Lung (tissue), 12 donors: ENCODE results near the gene VPS37D. TPM values are rescaled to one million over a fixed set of nuclear protein-coding genes. Genes with fewer than 3 reads are reported as not detected.

Source experiments
- ATAC-seq: fragments of 200-7000 bp; cut with Tn5 transposase; one replicate; pipeline ENCODE4 v1.9.1; 2020; ENCODE audit warnings: moderate number of reproducible peaks; ENCODE audit not compliant: insufficient read depth, low FRiP score
- DNase-seq, 3 donors: peaks; one replicate each; pipeline ENCODE4 v3.0.0-alpha.2; 2013 to 2017
- H3K27ac ChIP-seq, 2 donors: one replicate each; pipeline ENCODE4 v1.5.1; 2013; ENCODE audit warnings: mild to moderate bottlenecking in 2 of 2, moderate library complexity in 2 of 2, control low read depth in 1 of 2, inconsistent platforms in 1 of 2, low read depth in 1 of 2, low read length in 1 of 2
- H3K27me3 ChIP-seq, 3 donors: one replicate each; pipeline ENCODE4 v1.5.1; 2013; ENCODE audit warnings: low read length in 2 of 3; ENCODE audit not compliant: control insufficient read depth in 3 of 3, insufficient read depth in 3 of 3
- H3K36me3 ChIP-seq, 4 donors: one replicate each; pipeline ENCODE4 v1.5.1; 2013; ENCODE audit warnings: low read length in 4 of 4, mild to moderate bottlenecking in 1 of 4, moderate library complexity in 1 of 4; ENCODE audit not compliant: control insufficient read depth in 4 of 4, insufficient read depth in 4 of 4
- H3K4me1 ChIP-seq, 5 donors: one replicate each; pipeline ENCODE4 v1.5.1; 2013; ENCODE audit warnings: low read length in 5 of 5, mild to moderate bottlenecking in 2 of 5, moderate library complexity in 1 of 5; ENCODE audit not compliant: control insufficient read depth in 5 of 5, insufficient read depth in 5 of 5
- H3K4me3 ChIP-seq: one replicate; pipeline ENCODE4 v1.5.1; 2013; ENCODE audit warnings: mild to moderate bottlenecking, control low read depth, moderate library complexity
- H3K9ac ChIP-seq, 2 donors: one replicate each; pipeline ENCODE4 v1.5.1; 2013; ENCODE audit warnings: low read length in 2 of 2, control low read depth in 1 of 2; ENCODE audit not compliant: insufficient read depth in 1 of 2
- H3K9me3 ChIP-seq, 4 donors: one replicate each; pipeline ENCODE4 v1.5.1; 2013; ENCODE audit warnings: low read length in 3 of 4, mild to moderate bottlenecking in 1 of 4, moderate library complexity in 1 of 4; ENCODE audit not compliant: control insufficient read depth in 4 of 4, insufficient read depth in 3 of 4
- CTCF ChIP-seq: IDR thresholded peaks from 2 replicates; pipeline ENCODE4 v1.5.1; 2012; ENCODE audit warnings: mild to moderate bottlenecking; ENCODE audit errors: control extremely low read depth, extremely low read depth
- WGBS, 2 donors: extraction: QIAGEN DNeasy Blood & Tissue Kit; methylation state at CpG; one replicate each; pipeline ENCODE4 v1.1.7; 2013; 5-methylcytosine and 5-hydroxymethylcytosine counted together
- polyA plus RNA-seq, 2 donors: library from polyadenylated mRNA; stranded (reverse); fragments of 200-250 nt; gene quantifications; one replicate each; pipeline ENCODE4 v1.2.1, GENCODE V29; 2013
- total RNA-seq, 2 donors: library from RNA; depleted of rRNA in 1 of 2; stranded (reverse); fragments of >200 nt in 1 of 2; gene quantifications; one replicate each; pipeline ENCODE4 v1.2.1, GENCODE V29; 2014 to 2021
- donor health status: control.
- donor health status: control.
- donor health status: Bipolar disorder and iron deficiency.
- donor health status: healthy.
- donor health status: DM: yes; HTN: yes; CAD: no.

The VPS37D gene
- total and polyA plus RNA-seq, 4 donors, result 0.66 to 5.5 (median 1.3) TPM

DNA sequence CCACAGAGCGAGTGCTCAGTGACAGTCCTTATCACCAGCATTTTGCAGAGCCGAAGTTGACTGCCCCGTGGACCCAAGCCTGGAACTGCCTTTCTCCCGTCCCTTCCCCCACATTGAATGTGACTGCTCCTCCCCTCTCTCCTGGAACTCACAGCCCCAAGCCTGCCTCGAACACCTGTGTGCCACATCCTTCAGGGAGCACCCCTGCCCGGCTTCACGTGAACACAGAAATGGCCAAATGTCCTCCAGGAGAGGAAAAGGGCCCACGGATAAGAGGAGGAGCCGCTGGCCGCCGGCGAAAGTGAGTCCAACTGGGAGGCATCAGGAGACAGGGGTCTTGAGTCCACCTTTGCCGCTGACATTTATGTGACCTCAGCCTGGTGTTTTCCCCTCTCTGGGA is 35.6 kb downstream of the VPS37D start:
- H3K27ac ChIP-seq, result no peak overlapping the region
- no peaks in the 10 kb centered on the region for H3K27me3 ChIP-seq
- DNase-seq (no peak), ATAC-seq (no peak)
- H3K9me3 ChIP-seq, result no peaks in the 10 kb centered on the region
- WGBS, 2 donors, result 60 to 76% methylated on average over 13 of the region's 13 CpGs
- H3K9ac ChIP-seq, result peak overlapping the region in 1 of 2 donors; percentile 1
- H3K4me3 ChIP-seq, result no peak overlapping the region
- TF ChIP-seq CTCF, result no peak
- H3K4me1 ChIP-seq, result peaks cover 0 to 11% (median 0%) of the 10 kb centered on the region in 5 donors
- peaks cover 0 to 20% (median 3%) of the 10 kb centered on the region in 4 donors for H3K36me3 ChIP-seq

DNA sequence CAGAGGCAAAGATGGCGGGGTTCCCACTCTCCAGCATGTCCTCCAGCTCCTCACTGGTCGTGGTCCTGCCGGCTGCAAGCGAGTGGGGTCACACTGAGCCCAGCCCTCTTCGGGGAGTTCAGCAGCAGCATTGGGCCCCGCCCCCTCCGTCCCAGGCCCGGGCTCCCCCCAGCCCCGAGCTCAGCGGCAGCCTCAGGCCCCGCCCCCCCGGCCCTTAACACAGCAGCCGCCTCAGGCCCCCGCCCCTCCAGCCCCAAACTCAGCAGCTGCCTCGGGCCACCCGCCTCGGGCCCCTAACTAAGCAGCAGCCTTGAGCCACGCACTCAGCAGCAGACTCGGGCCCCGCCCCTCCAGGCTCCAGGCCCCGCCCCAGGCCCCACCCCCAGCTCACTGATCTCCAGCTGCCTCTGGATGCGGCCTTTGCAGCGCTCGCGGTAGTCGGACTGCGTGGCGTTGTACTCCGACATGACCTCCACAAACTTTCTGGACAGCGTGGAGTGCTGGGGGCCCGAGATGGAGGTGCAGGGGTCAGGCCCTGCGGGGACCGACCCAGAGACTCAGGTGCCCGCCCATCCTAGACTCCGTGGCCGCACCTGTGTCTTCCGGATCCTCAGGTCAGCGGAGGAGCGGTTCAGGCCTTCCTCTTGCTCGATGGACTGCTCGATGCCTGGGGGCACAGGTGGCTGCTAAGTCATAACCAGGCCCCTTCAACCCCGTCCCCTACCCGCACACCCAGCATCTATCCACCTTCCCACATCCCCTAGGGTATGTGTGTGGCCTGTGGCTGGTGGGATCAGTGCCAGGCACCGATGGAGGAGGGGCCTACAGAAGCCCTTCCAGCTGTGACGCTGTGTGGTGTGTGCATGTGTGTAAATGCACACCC is 36.4 kb downstream of the VPS37D start:
- TF ChIP-seq CTCF, result no peak
- ATAC-seq, result no peak
- Histone ChIP-seq H3K9ac (peak overlapping the region in 1 of 2 donors; percentile 1), H3K36me3 (peaks cover 0 to 18% (median under 1%) of the 10 kb centered on the region in 4 donors), H3K27ac (no peak overlapping the region), H3K27me3 (no peaks in the 10 kb centered on the region), H3K4me3 (no peak overlapping the region), H3K4me1 (peaks cover 0 to 11% (median 0%) of the 10 kb centered on the region in 5 donors), H3K9me3 (no peaks in the 10 kb centered on the region)
- DNase-seq, result peak; percentile 81 to 90 (median 83)
- WGBS, 2 donors, result 29 to 37% methylated on average over 37 to 45 of the region's 45 CpGs

DNA sequence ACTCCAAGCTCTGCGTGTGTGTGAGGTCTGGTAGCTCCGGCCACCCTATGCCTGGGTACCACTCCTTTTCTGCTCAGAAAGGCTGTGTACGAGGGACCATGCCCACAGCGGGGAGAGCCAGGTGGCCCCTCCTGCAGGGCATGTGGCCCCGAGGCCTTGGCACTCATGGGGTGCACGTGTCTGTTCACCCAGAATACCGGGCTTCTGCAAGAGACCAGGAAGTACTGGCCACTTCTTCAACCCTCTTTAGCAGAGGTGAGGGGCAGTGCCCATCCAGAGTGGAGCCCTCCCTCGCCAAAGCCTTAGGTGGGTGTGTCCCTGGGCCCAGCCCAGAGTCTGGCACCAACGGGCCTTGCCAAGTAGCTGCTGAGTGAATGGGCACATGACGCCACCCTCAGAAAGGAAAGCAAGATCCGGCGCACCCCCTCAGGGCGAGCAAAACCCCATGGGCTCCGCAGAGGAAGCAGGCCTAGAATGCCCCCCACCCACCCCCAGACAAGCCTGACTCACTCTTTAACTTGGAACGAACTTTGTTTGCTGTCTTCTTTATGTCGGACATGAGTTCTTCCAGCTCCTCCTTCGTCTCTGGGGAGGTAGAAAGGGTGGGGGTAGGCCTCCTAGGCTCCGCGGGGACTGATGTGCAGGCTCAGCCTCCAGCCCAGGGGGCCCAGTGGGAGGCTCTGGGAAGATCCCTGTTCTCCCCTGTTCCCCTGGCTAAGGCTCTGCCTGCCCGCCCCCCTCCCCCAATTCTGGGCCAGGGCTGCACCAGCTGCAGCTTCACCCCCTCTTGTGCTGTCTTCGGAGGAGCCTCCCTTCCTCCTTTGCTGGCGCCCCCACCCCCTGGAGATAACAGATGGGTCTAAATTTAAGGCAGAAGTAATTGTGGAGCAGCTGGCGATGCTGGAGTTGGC is 37.3 kb downstream of the VPS37D start:
- ATAC-seq (peak; percentile 35), DNase-seq (no peak)
- 71 to 78% methylated on average over 21 to 23 of the region's 23 CpGs for WGBS, 2 donors
- Histone ChIP-seq H3K9me3 (no peaks in the 10 kb centered on the region), H3K4me3 (no peak overlapping the region), H3K9ac (no peak overlapping the region), H3K4me1 (peaks cover 0 to 11% (median 0%) of the 10 kb centered on the region in 5 donors), H3K36me3 (peaks cover 0 to 9% (median under 1%) of the 10 kb centered on the region in 4 donors), H3K27ac (no peak overlapping the region), H3K27me3 (no peaks in the 10 kb centered on the region)
- TF ChIP-seq CTCF, result no peak
